ENCODE results near the gene EFCAB5. TPM values are rescaled to one million over a fixed set of nuclear protein-coding genes. Genes with fewer than 3 reads are reported as not detected.

EFCAB5 gene
- total and polyA plus RNA-seq, 10 of the 15 experiments (the other 5 are each of a cell fraction or from before 2014, with no cell fraction given) = 0.39 to 2.6 (median 1.0) TPM

GRCh38 chr17:29931231-29931932, 10.1 kb upstream of the EFCAB5 start (continued):
- TF ChIP-seq RELB (IDR thresholded peaks at IDR 0.05; ENCODE audit: low read depth) = peak; percentile 43; the same call in 1 of the 2 replicates
- no peak for TF ChIP-seq POLR2AphosphoS2 (IDR thresholded peaks at IDR 0.05; ENCODE audit: low read depth, low read length)
- TF ChIP-seq PBX3 (IDR thresholded peaks at IDR 0.05; ENCODE audit: insufficient replicate concordance, low read depth, low read length) = peak; percentile 89
- peak; percentile 89 for TF ChIP-seq CUX1 (IDR thresholded peaks at IDR 0.05; ENCODE audit: insufficient replicate concordance, low read depth, low read length)
- peak; percentile 67 for TF ChIP-seq ATF2 (IDR thresholded peaks at IDR 0.05; ENCODE audit: low read length)
- peak; percentile 4; the same call in 1 of the 2 replicates for TF ChIP-seq ZNF592 (IDR thresholded peaks at IDR 0.05)
- TF ChIP-seq NR2F1 (conservative IDR thresholded peaks at IDR 0.05) = no peak
- TF ChIP-seq ZSCAN29 (IDR thresholded peaks at IDR 0.05) = no peak
- TF ChIP-seq MYC (IDR thresholded peaks at IDR 0.05; ENCODE audit: insufficient read depth, insufficient read length, insufficient replicate concordance, low read length, severe bottlenecking) = no peak
- TF ChIP-seq POLR2AphosphoS5 (IDR thresholded peaks at IDR 0.05; ENCODE audit: low read length) = peak; percentile 40; the same call in 1 of the 2 replicates
- peak; percentile 69 for TF ChIP-seq SKIL (IDR thresholded peaks at IDR 0.05; ENCODE audit: low read depth, poor library complexity, severe bottlenecking)

All from GM12878 (cell line).